GM12878 (cell line): ENCODE results near the gene TIPARP. TPM values are rescaled to one million over a fixed set of nuclear protein-coding genes. Genes with fewer than 3 reads are reported as not detected.

ENCODE experiments used
- ATAC-seq: fragments of 200-7000 bp; cut with Tn5 transposase; 3 replicates; pipeline ENCODE4 v1.9.1; 2020; ENCODE audit warnings: mild to moderate bottlenecking, moderate library complexity
- BruUV-seq: library from RNA; stranded (reverse); fragments of 400-500 nt; replicated peaks from 2 replicates; lab custom pipeline; 2021; lab: Mats Ljungman, UMichigan
- CTCF ChIA-PET: fragments of 300-600 bp; sonication (Branson Sonifier 250); formaldehyde crosslinking; extraction: SDS; loops from one replicate; lab custom pipeline; 2021; ENCODE audit warnings: inconsistent platforms; lab: Yijun Ruan, JAX
- POLR2A ChIA-PET: fragments of 350-600 bp; formaldehyde crosslinking; extraction: SDS; loops from one replicate; lab custom pipeline; 2021; ENCODE audit warnings: inconsistent platforms; lab: Charles Lee
- RAD21 ChIA-PET: fragments of 300-600 bp; sonication (Branson Sonifier 250); formaldehyde crosslinking; loops from one replicate; lab custom pipeline; 2023; ENCODE audit warnings: antibody characterized with exemption; ENCODE audit not compliant: unreplicated experiment; lab: Charles Lee
- SMC1A ChIA-PET: fragments of 300-600 bp; sonication (Branson Sonifier 250); formaldehyde crosslinking; loops from one replicate; lab custom pipeline; 2023; ENCODE audit not compliant: unreplicated experiment, uncharacterized antibody; lab: Charles Lee
- DNase-seq: peaks from one replicate; pipeline ENCODE4 v3.0.0-alpha.2; 2011; ENCODE audit warnings: low read depth, low spot score
- FAIRE-seq: peaks from 3 replicates; lab custom pipeline; 2011; peaks lifted over from hg19 to GRCh38; lab: Jason Lieb, UNC
- H2AFZ ChIP-seq: 2 replicates; pipeline ENCODE4 v1.6.0; 2011; ENCODE audit warnings: low read depth, low read length, control low read depth; ENCODE audit not compliant: control insufficient read depth
- H3K27ac ChIP-seq: 2 replicates; pipeline ENCODE4 v1.5.1; 2011; ENCODE audit warnings: control low read depth; ENCODE audit not compliant: control insufficient read depth, insufficient read depth
- H3K27me3 ChIP-seq, 2 experiments: replicated peaks in 1 of 2; 2 replicates each; pipeline versions ENCODE4 v1.6.0 to v1.6.1; 2011; ENCODE audit warnings: low read length in 1 of 2; ENCODE audit not compliant: control insufficient read depth in 2 of 2, insufficient read depth in 2 of 2
- H3K36me3 ChIP-seq, 2 experiments: 2 replicates each; pipeline ENCODE4 v1.5.1; 2011; ENCODE audit warnings: low read length in 1 of 2; ENCODE audit not compliant: control insufficient read depth in 2 of 2, insufficient read depth in 2 of 2
- H3K4me1 ChIP-seq: 2 replicates; pipeline ENCODE4 v1.6.1; 2011; ENCODE audit warnings: mild to moderate bottlenecking, low read length, moderate library complexity, mixed read lengths; ENCODE audit not compliant: control insufficient read depth, insufficient read depth
- H3K4me2 ChIP-seq: 2 replicates; pipeline ENCODE4 v1.6.0; 2011; ENCODE audit warnings: control low read depth; ENCODE audit not compliant: control insufficient read depth, insufficient read depth
- H3K4me3 ChIP-seq: fragments of 200-600 bp; sonication (generic); 2 replicates; pipeline ENCODE4 v1.5.1; 2016
- H3K79me2 ChIP-seq: 2 replicates; pipeline ENCODE4 v1.6.0; 2011; ENCODE audit warnings: low read length; ENCODE audit not compliant: control insufficient read depth, insufficient read depth
- H3K9ac ChIP-seq: 2 replicates; pipeline ENCODE4 v1.8.0; 2011; ENCODE audit warnings: low read length, control low read depth, mixed read lengths; ENCODE audit not compliant: control insufficient read depth, insufficient read depth
- H3K9me3 ChIP-seq: replicated peaks from 3 replicates; pipeline ENCODE4 v1.5.1; 2011; ENCODE audit warnings: mild to moderate bottlenecking, low read length; ENCODE audit not compliant: control insufficient read depth, insufficient read depth
- H4K20me1 ChIP-seq: 2 replicates; pipeline ENCODE4 v1.6.0; 2011; ENCODE audit not compliant: control insufficient read depth, insufficient read depth
- BCL11A ChIP-seq: IDR thresholded peaks from 2 replicates; pipeline ENCODE4 v1.6.1; 2011; ENCODE audit warnings: low read depth, low read length
- HCFC1 ChIP-seq: fragments of 150-350 bp; IDR thresholded peaks from 2 replicates; pipeline ENCODE4 v1.6.1; 2014; ENCODE audit warnings: low read length
- NFYA ChIP-seq: IDR thresholded peaks from 2 replicates; pipeline ENCODE4 v1.6.1; 2011; ENCODE audit warnings: low read depth, mild to moderate bottlenecking, low read length, improper control_type of control experiment, borderline replicate concordance
- POLR2AphosphoS2 ChIP-seq: IDR thresholded peaks from 2 replicates; pipeline ENCODE4 v1.6.1; 2011; ENCODE audit warnings: low read depth, mild to moderate bottlenecking, low read length, improper control_type of control experiment, moderate library complexity
- SIN3A ChIP-seq: IDR thresholded peaks from 2 replicates; pipeline ENCODE4 v1.6.1; 2012; ENCODE audit warnings: low read depth, low read length, improper control_type of control experiment
- SUPT20H ChIP-seq: IDR thresholded peaks from 2 replicates; pipeline ENCODE4 v1.6.1; 2011; ENCODE audit warnings: low read depth, mild to moderate bottlenecking, low read length, moderate library complexity, borderline replicate concordance; ENCODE audit not compliant: control insufficient read depth
- YBX1 ChIP-seq: fragments of 450-650 bp; IDR thresholded peaks from 2 replicates; pipeline ENCODE4 v1.6.1; 2016; ENCODE audit warnings: antibody characterized with exemption
- YY1 ChIP-seq: IDR thresholded peaks from 2 replicates; pipeline ENCODE4 v1.6.1; 2011; ENCODE audit warnings: low read depth, mild to moderate bottlenecking, low read length
- ZSCAN29 ChIP-seq: fragments of 450-650 bp; IDR thresholded peaks from 2 replicates; pipeline ENCODE4 v1.6.1; 2017; ENCODE audit warnings: mild to moderate bottlenecking, moderate library complexity
- WGBS: methylation state at CpG from one replicate; pipeline ENCODE4 v1.1.6; 2016; ENCODE audit warnings: low lambda C conversion rate; ENCODE audit not compliant: insufficient replicate concordance, insufficient coverage; ENCODE audit errors: missing lambda C conversion rate; 5-methylcytosine and 5-hydroxymethylcytosine counted together
- in situ Hi-C: fragments of 300-500 bp; cut with MboI; formaldehyde crosslinking; loops from 9 replicates; pipeline ENCODE4 v1.14.3; 2018; ENCODE audit warnings: mixed read lengths
- intact Hi-C: fragments of 100-400 bp; cut with micrococcal nuclease; formaldehyde crosslinking; loops from one replicate; pipeline ENCODE4 v1.14.2; 2022; ENCODE audit not compliant: unreplicated experiment
- polyA plus RNA-seq, 11 experiments: library from polyadenylated mRNA; depleted of rRNA in 4 of 11; unstranded in 6 of 11; stranded (reverse) in 5 of 11; fragments of >200 nt; fragmentation: Nextera tagmentation in 4 of 11; fragmentation: Illumina TruSeq in 1 of 11; extraction: Ambion mirVana in 4 of 11; extraction: Trizol in 1 of 11; gene quantifications; 1 replicate in 1 of 11; 2 replicates in 10 of 11; pipeline versions ENCODE4 v1.2.1 to v1.2.3, GENCODE V29; 2011 to 2016; ENCODE audit warnings: inconsistent platforms in 2 of 11, missing spikeins in 2 of 11, low read depth in 1 of 11
- total RNA-seq, 4 experiments: library from RNA; depleted of rRNA in 3 of 4; stranded (reverse); fragments of >200 nt in 3 of 4; fragmentation: Illumina TruSeq in 1 of 4; extraction: Trizol in 1 of 4; gene quantifications; 2 replicates each; pipeline versions ENCODE4 v1.2.1 to v1.2.3, GENCODE V29; 2013 to 2021
- TF ChIP-seq, protein P1 (sequence below): IDR thresholded peaks from 2 replicates; pipeline ENCODE4 v1.6.1; 2012; ENCODE audit warnings: improper control_type of control experiment, low read depth, low read length; ENCODE audit not compliant: insufficient replicate concordance
- TF ChIP-seq, protein P2 (sequence below), 3 experiments: IDR thresholded peaks in 2 of 3; conservative IDR thresholded peaks in 1 of 3; 2 replicates each; pipeline ENCODE4 v1.5.1; 2011; ENCODE audit warnings: low read depth in 3 of 3, low read length in 3 of 3, mild to moderate bottlenecking in 3 of 3, control low read depth in 2 of 3, moderate library complexity in 2 of 3, inconsistent platforms in 1 of 3, mixed read lengths in 1 of 3; ENCODE audit not compliant: control insufficient read depth in 2 of 3, insufficient read depth in 1 of 3; ENCODE audit errors: extremely low read depth in 1 of 3
- TF ChIP-seq, protein P3 (sequence below): fragments of 450-650 bp; IDR thresholded peaks from 2 replicates; pipeline ENCODE4 v1.6.1; 2016; ENCODE audit warnings: mild to moderate bottlenecking, moderate library complexity, borderline replicate concordance

Gene TIPARP
- total and polyA plus RNA-seq, 10 of the 15 experiments (the other 5 are each of a cell fraction or from before 2014, with no cell fraction given) = 3.2 to 21.5 (median 12.0) TPM

DNA sequence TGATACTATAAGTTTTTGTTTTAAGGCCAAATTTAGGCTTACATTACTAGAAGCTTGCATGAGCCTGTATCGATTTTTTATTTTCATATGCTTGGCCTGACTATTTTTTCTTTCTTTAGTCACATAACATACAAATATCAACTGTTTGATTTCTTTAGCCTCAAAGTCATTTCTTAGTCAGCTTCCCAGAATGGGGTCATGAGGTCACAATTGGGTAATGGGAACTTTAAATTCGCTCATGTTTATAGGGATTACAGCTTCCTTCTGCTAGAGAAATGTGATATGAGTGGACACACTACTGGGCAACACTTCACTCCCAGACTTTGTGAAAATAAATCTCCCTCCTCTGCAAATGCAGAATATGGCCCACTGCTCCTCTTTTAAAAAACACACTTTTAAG lies 9.1 kb upstream of the TIPARP start:
- H3K36me3 ChIP-seq = no peaks in the 10 kb centered on the region
- ATAC-seq (no peak; the same call in 1 of the 3 replicates), FAIRE-seq (no peak), DNase-seq (no peak)
- no peaks in the 10 kb centered on the region for H4K20me1 ChIP-seq
- H3K79me2 ChIP-seq = no peaks in the 10 kb centered on the region
- peak overlapping the region; percentile 56 for H3K4me2 ChIP-seq
- BruUV-seq = no TSS peak
- intact Hi-C loops (loop anchor here (2.0 kb wide), 3 partner anchors 20 to 110 kb away; partner anchors contain the start of gene SSR3), in situ Hi-C loops (loop anchor here (5.0 kb wide), 1 partner anchor 118 kb away; no protein-coding TSS in a partner anchor)
- H2AFZ ChIP-seq = no peak overlapping the region
- H3K9ac ChIP-seq = no peak overlapping the region
- ChIA-PET RAD21 (interaction anchor here (0.9 to 3.5 kb wide), 14 partner anchors 9 to 423 kb away, joined by 3 to 29 read pairs (median 7); partner anchors contain the start of genes SSR3 and TIPARP), POLR2A (interaction anchor here (1.6 to 3.9 kb wide), 5 partner anchors 8 to 111 kb away, joined by 4 to 22 read pairs (median 13); partner anchors contain the start of gene SSR3), SMC1A (interaction anchor here (0.9 to 5.2 kb wide), 16 partner anchors 9 to 424 kb away, joined by 3 to 52 read pairs (median 8); partner anchors contain the start of genes SSR3 and TIPARP), CTCF (interaction anchor here (0.7 to 2.5 kb wide), 12 partner anchors 9 to 423 kb away, joined by 3 to 27 read pairs (median 4); partner anchors contain the start of genes SSR3 and TIPARP)
- H3K4me1 ChIP-seq = peaks cover 55% of the 10 kb centered on the region
- H3K9me3 ChIP-seq = no peaks in the 10 kb centered on the region
- peak overlapping the region; percentile 97 for H3K27ac ChIP-seq
- H3K4me3 ChIP-seq = no peak overlapping the region
- 3% methylated on average over 2 of the region's 2 CpGs for WGBS
- no peaks in the 10 kb centered on the region for H3K27me3 ChIP-seq
- TF ChIP-seq SIN3A (no peak), YBX1 (no peak), SUPT20H (no peak), BCL11A (no peak), YY1 (no peak), ZSCAN29 (no peak), HCFC1 (no peak), NFYA (no peak), POLR2AphosphoS2 (no peak)
- TF ChIP-seq, protein P1, sequence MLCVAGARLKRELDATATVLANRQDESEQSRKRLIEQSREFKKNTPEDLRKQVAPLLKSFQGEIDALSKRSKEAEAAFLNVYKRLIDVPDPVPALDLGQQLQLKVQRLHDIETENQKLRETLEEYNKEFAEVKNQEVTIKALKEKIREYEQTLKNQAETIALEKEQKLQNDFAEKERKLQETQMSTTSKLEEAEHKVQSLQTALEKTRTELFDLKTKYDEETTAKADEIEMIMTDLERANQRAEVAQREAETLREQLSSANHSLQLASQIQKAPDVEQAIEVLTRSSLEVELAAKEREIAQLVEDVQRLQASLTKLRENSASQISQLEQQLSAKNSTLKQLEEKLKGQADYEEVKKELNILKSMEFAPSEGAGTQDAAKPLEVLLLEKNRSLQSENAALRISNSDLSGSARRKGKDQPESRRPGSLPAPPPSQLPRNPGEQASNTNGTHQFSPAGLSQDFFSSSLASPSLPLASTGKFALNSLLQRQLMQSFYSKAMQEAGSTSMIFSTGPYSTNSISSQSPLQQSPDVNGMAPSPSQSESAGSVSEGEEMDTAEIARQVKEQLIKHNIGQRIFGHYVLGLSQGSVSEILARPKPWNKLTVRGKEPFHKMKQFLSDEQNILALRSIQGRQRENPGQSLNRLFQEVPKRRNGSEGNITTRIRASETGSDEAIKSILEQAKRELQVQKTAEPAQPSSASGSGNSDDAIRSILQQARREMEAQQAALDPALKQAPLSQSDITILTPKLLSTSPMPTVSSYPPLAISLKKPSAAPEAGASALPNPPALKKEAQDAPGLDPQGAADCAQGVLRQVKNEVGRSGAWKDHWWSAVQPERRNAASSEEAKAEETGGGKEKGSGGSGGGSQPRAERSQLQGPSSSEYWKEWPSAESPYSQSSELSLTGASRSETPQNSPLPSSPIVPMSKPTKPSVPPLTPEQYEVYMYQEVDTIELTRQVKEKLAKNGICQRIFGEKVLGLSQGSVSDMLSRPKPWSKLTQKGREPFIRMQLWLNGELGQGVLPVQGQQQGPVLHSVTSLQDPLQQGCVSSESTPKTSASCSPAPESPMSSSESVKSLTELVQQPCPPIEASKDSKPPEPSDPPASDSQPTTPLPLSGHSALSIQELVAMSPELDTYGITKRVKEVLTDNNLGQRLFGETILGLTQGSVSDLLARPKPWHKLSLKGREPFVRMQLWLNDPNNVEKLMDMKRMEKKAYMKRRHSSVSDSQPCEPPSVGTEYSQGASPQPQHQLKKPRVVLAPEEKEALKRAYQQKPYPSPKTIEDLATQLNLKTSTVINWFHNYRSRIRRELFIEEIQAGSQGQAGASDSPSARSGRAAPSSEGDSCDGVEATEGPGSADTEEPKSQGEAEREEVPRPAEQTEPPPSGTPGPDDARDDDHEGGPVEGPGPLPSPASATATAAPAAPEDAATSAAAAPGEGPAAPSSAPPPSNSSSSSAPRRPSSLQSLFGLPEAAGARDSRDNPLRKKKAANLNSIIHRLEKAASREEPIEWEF = peak; percentile 31
- TF ChIP-seq, protein P2, sequence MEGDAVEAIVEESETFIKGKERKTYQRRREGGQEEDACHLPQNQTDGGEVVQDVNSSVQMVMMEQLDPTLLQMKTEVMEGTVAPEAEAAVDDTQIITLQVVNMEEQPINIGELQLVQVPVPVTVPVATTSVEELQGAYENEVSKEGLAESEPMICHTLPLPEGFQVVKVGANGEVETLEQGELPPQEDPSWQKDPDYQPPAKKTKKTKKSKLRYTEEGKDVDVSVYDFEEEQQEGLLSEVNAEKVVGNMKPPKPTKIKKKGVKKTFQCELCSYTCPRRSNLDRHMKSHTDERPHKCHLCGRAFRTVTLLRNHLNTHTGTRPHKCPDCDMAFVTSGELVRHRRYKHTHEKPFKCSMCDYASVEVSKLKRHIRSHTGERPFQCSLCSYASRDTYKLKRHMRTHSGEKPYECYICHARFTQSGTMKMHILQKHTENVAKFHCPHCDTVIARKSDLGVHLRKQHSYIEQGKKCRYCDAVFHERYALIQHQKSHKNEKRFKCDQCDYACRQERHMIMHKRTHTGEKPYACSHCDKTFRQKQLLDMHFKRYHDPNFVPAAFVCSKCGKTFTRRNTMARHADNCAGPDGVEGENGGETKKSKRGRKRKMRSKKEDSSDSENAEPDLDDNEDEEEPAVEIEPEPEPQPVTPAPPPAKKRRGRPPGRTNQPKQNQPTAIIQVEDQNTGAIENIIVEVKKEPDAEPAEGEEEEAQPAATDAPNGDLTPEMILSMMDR (IDR thresholded peaks at IDR 0.05 in 2 of 3, conservative IDR thresholded peaks at IDR 0.05 in 1 of 3; ENCODE audit: control insufficient read depth in 2 of 3, extremely low read depth in 1 of 3, insufficient read depth in 1 of 3, low read depth in 3 of 3, low read length in 3 of 3) = no peak
- TF ChIP-seq, protein P3, sequence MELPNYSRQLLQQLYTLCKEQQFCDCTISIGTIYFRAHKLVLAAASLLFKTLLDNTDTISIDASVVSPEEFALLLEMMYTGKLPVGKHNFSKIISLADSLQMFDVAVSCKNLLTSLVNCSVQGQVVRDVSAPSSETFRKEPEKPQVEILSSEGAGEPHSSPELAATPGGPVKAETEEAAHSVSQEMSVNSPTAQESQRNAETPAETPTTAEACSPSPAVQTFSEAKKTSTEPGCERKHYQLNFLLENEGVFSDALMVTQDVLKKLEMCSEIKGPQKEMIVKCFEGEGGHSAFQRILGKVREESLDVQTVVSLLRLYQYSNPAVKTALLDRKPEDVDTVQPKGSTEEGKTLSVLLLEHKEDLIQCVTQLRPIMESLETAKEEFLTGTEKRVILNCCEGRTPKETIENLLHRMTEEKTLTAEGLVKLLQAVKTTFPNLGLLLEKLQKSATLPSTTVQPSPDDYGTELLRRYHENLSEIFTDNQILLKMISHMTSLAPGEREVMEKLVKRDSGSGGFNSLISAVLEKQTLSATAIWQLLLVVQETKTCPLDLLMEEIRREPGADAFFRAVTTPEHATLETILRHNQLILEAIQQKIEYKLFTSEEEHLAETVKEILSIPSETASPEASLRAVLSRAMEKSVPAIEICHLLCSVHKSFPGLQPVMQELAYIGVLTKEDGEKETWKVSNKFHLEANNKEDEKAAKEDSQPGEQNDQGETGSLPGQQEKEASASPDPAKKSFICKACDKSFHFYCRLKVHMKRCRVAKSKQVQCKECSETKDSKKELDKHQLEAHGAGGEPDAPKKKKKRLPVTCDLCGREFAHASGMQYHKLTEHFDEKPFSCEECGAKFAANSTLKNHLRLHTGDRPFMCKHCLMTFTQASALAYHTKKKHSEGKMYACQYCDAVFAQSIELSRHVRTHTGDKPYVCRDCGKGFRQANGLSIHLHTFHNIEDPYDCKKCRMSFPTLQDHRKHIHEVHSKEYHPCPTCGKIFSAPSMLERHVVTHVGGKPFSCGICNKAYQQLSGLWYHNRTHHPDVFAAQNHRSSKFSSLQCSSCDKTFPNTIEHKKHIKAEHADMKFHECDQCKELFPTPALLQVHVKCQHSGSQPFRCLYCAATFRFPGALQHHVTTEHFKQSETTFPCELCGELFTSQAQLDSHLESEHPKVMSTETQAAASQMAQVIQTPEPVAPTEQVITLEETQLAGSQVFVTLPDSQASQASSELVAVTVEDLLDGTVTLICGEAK = peak; percentile 2; the same call in 1 of the 2 replicates
